G401.6 (cell line): Measurements from ENCODE around the gene ASTN1.

ENCODE experiments used
- FAIRE-seq: peaks from 2 replicates; lab custom pipeline; 2012; peaks lifted over from hg19 to GRCh38; lab: Jason Lieb, UNC

ASTN1 gene

DNA sequence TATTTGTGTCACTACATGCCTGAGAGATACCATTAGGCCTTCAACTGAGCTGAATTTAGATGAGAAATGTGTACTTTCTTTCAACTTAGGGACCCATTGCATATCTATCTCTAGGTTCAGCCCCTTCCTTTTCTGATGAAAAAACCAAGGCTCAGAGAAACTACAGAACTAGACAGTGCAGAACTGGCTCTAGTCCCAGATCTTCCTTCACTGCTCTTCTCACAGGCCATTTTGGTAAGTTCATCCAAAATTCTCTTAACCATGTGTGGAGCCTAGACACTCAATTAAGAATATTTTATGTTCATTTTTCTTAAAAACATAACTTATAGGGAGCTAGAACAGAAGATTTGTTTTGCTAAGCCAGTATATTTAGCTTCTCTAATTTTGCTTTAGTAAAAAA, 128.9 kb downstream of the ASTN1 start:
- FAIRE-seq: no peak

DNA sequence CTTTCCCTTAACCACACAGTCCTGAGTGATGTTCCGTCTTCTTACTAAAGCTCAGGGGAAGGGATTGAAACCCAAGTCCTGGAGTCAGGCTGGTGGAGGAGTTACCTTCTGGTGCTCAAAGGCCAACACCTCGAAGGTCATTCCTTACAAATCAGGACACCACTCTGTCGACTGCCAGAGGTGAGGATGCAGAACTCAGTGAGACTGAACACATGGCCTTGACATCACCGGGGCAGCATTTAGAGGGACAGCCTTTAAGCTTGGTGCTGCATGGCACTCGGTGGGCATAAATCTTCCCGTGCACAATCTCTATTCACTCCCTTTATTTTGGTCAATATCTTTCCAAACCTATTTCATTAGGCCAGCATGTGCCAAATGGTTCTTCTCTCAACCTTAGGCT, 130.9 kb downstream of the ASTN1 start:
- no peak for FAIRE-seq

DNA sequence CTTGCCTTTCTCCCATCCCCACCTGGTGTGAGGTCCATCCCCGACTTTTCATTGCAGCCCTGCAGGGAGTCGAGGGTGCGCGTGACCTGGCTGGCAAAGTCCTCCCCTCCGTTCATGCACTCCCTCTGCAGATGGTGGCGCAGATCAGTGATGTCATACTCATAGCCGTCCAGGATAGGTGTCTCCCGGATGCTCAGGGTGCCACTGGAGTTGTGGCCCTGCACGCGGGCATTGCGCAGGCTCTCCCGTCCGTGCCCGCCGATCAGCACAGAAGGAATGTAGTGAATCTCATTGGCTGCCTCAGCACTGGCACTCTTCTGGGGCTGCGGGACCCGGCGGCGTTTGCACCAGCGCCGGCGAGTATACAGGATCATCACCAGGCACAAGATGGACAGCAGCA, 132.1 kb downstream of the ASTN1 start:
- FAIRE-seq: no peak

DNA sequence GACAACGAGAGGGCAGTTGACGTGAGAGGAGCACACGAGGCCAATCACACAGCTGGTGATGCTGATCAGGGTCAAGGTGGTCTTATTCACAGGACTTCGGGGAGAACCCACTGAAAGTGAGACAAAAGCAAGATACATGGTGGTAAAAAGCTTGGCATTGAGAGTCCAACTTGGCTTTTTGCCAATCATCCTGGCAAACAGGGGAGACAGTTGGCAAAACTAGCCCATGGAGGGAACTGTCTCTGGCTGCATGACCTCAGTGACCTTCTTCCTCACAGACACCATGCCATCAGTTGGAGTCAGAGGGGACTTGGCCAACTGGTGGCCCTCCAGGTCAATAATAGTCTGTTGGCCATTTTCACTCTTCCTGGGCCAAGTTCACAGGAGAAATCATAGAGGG, 139.9 kb downstream of the ASTN1 start:
- FAIRE-seq: no peak

DNA sequence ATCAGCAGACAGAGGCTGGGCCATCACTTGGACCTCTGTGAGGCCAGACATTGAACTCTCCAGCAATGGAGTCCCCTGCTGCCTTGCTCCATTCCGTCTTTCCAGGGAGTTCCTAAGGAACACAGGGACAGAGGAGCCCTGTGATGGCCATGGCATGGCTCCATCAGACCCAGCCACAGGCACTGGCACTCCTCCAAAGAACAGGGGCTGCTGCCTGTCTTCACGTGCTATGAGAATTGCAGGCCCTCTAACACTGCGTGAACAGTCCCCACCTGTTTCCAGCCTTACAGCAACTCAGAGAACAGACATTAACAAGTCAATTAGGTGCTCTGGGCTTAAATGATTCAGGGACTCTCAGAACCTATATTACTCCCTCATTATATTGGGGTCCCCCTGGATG, 140.8 kb downstream of the ASTN1 start:
- FAIRE-seq: no peak

DNA sequence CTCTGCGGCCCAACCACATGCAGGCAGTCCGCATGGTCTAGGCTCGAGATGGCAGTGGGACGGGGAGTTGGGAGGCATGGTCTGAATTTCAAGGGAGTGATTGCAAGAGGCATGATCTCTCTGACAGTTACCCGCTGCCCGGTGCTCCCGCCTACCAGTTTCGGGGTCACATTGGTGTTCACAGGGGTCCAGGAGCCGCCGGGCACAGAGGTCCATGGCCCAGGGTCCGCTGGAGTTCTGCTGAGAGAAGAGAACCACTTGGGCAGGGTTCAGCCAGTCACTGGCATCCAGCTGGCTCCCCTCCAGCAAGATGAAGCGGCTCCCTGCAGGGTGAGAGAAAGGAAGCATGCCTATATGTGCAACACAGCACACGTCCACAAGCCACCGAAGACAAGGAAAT, 141.3 kb downstream of the ASTN1 start:
- no peak for FAIRE-seq

DNA sequence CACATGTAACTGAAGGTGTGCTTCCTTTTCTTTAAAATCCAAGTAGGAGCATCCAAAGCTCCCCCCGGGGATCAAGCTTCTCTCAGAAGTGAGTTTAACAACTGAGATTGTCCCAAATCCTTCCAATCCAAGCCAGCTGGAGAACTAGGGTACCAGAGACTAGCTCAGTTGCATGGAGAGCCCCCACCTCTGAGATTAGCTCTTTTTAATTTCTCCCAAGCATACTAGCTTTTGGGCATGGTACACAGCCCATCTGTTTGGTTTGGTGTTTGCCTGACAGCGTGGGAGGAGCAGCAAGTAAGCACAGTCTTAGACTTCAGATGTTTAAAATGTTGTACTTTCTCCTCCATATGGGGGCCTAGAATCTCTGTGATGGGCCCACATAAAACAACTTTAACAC, 142.8 kb downstream of the ASTN1 start:
- no peak for FAIRE-seq

DNA sequence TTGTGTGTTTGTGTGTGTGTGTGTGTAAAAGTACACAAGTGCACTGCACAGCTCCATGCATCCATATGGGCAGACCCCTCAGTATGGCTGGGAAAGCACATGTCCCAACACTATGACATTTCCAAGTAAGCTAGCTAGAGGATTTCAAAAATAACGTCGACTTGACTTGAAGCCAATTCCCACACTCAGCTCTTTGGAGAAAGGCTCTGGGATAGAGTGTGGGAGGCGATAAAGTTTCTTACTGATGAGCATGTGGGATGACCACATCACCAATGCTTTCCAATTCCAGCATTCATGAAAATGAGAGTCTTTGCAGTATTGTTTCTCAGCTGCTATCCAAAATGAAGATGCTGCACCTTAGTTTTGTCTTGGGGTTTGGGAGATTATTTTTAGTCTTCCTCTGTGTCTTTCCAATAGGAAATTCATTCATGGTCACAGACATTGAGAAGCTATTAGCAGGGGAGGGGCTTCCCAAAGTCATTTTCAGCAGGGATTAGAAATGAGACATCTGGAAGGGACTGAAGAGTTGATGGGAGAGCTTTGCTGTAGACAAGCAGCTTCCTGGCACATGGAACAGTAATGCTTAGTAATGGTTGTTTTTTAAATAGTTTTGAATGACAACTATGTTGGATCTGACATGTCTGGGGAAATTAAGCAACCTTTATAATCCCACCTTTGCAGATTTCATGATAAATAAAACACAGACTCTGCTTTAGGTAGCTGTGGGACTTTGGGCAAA, 143.5 kb downstream of the ASTN1 start:
- FAIRE-seq: no peak

DNA sequence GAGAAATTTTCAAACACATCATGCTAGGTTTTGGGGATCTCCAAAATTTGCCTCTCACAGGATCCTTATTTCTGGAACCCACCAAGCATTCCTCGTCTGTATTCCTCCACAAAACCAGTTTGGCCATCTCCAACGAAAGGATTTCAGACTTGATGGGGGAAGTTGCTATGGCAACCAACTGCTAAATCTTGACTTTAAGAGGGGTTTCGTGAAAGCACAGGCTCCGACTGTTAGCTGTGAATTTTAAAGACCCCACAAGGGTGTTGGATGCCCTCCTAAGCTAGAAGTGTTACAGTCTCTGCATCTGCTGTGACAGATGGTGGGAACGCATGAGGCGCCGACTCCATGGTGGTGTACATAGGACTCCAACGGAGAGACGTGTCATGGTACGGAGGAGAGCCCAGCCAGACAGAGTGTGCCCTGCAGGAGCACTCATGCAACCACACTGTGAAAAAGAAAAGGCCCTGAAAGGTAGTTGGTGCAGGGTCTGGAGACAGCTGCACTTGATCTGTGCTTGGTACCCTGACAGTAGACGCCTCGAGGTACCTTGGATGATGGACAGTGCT, 147.1 kb downstream of the ASTN1 start:
- FAIRE-seq: no peak

DNA sequence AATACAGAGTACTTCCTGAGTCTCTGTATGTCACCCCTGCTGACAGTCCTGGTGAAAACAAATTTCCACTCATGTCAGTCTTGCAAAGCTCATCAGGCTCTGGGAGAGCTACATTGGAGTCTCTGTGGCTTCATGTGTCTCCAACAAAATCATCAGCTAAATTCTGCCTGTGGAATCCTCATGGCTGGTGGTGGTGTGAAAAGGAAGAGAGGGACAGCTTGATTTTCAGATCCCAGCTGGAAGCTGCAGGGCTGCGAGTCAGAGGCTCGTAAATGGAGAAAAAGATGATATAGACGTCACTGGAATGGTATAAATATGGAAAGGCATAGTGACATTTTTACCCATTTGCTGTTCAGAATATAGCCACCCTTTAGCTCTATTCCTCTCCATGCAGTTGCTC, 150.2 kb downstream of the ASTN1 start:
- no peak for FAIRE-seq

DNA sequence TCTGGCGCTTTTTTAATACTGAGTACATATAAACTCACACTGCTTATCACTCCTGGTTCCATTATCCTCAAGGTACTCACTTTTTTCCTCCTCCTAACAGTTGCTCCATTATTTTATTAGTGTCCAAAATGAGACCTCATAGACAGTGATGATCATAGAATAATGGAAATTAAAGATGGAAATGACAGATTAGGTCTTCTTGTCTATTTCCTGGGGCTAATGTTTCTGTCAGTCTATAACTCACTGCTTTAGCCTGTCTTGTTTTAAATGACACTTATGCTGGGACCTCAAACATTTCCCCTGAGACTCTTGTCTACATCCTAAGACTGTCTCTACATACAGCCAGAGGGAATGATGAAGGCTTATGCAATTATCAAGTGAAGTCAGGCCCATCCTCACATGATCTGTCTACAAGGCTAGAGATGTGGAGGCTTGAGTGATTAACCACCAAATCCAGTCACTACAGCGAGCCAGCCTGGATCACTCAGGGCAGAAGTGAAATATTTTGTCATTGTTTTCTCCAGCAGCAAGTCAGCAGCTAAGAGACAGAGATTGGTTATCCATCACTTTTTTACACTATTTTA, 152.1 kb downstream of the ASTN1 start:
- no peak for FAIRE-seq

DNA sequence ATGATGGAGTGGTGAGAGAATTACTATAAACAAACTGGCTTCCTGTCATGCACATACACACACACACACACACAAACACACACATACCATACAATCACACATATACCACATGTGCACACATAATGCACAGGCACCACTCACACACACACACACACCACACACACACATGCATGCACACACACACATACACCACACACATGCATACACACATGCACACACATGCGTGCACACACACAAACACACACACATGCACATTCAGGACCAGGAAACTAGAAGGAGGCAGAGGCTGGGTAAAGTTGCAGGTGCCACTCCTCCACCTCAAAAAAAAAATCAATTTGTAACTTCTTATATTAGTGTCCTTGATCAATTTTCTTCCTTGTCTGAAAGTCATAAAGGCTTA, 153.0 kb downstream of the ASTN1 start:
- no peak for FAIRE-seq

DNA sequence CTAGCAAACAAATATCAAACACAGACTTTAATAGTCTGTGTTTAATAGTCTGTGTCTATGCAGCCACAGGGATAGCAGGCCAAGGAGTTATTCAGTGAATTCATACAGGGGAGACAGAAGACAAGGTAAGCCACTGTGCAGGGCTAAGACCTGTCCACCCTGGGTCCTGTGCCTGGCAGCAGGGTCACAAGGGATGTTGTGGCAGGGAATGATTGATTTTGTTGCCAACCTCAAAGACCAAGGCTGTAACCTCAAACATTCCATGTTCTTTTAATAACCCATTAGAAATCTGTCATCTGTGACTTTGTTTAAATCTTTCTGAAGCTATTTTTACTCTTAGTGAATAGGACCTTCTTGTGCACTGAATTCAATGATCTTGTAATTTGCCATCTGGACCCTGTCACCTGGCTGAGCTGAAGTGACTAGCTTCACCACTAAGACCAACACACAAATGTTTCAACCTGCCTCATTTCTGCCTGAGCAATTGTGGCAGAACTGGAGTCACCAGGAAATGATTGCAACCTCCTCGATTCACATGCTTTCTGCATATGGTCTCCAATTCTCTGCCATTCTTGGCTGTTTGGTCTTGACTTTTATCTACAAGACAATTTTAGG, 154.2 kb downstream of the ASTN1 start:
- no peak for FAIRE-seq

DNA sequence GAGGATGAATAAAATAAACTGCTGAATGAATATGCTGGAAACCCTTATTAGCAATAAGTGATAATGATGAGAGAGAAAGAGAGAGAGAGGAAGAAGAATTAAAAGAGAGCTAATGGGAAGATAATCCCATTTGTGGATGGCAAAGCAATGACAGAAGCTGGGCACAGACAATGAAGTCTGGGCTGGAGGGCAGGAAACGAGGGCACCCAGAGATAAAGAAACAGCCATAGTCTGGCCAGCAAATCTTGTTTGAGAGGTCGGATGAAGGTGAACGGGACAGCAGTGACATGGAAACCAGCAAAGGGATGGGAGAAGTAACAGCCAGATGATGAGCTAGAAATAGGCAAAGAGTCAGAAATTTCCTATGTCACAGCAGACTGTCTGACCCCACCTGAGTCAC, 155.9 kb downstream of the ASTN1 start:
- FAIRE-seq: no peak

DNA sequence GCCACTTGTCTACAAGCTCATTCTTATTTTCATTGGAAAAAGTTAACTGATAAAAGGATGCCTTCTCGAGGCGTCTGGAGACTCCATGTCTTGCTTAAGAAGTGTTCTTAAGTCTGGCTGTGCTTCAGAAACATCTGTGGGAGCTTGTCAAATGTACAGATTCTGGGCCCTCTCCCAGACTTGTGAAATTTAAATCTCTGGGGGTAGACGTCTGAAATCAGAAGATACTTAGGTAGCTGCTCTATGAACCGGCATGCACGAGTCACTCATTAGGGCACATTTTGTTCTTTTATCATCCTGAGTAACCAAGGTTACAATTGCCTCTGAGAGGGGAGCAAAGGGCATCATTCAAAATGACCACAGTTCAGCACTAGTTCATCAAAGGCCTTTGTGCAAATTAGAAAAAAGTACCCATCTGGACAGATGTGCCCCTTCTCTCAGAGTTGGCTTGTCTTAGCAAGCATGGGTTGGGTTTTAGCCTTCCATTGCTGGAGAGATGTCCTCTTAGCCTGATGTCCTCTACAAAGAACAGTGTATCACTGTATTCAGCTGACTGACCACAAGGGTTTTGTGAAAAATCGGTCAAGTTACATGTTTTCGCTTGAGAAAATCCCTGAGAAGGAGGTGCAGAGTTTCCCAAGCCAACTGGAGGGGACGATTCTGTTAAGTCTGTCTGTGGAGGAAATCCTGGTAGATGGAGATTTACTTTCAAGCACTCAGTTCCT, 156.9 kb downstream of the ASTN1 start:
- no peak for FAIRE-seq

DNA sequence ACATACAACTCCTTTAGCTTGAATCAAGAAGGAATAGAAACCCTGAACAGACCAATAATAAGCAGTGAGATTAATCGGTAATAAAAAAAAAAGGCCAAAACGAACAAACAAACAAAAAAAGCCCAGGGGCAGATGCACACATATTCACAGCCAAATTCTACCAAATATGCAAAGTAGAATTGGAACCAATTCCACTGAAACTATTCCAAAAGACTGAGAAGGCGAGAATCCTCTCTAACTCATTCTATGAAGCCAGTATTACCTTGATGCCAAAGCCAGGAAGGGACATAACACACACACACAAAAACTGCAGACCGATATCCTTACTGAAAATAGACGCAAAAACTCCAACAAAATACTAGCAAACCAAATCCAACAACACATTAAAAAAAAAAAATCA, 161.6 kb downstream of the ASTN1 start:
- no peak for FAIRE-seq

DNA sequence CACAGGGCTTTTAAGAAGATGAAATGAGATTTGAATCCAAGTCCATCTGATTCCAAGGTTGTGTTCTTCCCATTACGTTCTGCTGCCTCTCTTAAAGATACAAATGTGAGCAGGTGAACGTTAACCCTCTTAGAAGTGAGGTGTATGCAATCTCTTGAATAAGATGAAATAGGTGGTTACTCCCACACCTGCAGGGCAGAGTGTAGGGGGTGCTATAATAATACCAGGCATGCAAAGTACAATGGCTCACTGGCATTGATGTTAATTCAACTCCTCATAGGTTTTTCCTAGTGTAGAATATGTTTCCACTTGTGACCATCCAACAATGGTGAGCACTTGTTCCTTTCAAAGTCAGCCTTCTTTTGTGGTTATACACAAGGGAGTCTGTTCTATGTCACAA, 163.0 kb downstream of the ASTN1 start:
- no peak for FAIRE-seq

DNA sequence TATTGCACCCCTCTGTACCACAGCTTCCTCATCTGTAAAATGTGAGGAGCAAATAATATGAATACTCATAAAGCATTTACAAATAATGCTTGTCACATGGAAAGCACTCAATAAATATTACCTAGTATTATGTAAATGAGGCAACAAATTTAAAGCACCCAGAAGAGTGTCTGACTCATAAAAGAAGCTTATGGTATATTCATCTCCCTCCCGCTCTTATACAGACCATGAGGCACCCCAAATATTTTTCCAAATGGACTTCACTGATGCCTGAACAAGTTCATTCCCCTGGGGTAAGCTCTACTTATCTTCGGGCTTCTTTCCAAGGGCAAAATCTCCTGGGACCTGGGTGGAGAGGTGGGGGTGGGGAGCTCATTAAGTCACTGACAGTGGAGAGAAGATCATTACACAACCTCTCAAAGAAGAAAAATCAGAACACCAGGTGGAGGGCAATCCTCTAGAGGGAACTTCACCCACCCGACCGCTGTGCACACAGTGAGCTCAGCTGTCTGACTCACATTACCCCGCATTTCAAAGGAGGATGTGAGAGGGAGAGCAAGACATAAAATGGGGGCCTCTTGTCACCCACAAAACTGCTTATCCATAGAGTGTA, 166.2 kb downstream of the ASTN1 start:
- FAIRE-seq: no peak

DNA sequence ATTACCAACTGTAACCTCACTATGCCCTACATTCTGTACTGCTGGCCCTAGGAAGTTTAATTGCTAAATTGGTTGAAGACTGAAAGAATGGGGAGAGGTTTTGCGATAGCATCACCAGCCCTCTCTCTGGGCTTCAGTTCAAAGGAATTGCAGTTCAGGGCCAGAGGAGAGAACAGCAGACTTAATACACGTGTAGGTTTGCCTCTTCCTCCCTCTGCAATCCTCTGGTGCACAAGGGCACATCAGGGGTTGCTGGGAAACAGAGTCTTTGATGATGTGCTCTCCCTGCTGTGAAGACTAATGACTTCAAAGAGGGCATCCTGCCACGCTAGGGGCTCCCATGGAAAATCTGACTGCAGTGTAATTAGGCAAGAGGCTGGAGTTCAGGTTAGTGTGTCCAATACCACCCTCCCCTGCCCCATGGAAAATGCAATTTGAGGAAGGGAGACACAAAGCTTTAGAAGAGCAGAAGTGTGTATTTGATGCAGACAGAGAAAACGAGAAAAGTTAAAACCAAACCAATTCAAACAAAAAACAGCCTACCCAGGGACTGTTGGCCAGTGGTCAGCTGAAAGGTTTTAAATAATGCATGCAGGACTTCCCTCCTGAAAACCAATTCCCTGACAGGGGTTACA, 167.9 kb downstream of the ASTN1 start:
- FAIRE-seq: no peak

DNA sequence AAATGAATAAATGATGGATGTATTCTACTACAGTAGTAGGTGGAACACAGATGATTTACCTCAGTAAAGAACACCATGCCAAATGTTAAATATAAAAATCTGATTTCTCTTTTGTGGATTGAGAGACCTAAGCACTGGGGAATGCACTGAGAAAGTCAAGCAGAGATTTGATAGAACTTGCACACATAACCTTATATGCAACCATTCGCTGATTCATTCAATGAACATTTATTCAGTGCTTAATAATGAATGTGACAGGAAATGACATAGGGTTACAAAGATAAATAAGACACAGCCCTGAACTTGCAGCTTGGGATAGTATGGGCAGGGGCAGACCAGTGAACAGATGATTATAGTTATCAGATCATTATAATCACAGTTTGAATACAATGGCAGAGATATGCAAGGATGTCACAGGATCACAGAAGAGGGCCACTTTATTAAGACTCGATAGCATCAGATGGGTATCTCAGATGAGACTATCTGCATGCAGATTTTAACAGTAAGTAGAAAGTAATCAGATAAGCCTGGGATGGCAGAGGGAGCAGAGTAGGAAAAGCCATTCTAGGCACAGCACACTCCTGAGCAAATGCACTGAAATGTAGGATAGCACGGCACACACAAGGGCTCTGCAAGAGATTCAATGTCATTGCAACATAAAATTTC, 169.4 kb downstream of the ASTN1 start:
- no peak for FAIRE-seq

DNA sequence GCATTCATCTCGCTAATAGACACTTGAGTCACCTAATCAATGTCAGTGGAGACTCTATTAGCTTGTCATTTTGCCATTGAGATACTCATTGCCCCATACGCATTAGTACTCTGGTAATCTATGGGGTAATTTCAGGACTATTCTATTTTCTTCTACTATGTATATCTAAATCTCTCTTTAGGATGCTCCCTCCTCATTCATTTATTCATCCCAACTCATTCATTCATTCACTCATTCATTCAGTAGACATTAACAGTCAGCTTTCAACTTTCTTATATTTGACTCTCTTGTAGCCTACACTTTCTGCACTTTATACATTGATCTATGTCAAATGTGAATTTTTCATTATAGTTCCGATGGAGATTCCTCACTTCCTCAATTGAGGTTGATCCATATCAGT, 170.9 kb downstream of the ASTN1 start:
- FAIRE-seq: no peak

DNA sequence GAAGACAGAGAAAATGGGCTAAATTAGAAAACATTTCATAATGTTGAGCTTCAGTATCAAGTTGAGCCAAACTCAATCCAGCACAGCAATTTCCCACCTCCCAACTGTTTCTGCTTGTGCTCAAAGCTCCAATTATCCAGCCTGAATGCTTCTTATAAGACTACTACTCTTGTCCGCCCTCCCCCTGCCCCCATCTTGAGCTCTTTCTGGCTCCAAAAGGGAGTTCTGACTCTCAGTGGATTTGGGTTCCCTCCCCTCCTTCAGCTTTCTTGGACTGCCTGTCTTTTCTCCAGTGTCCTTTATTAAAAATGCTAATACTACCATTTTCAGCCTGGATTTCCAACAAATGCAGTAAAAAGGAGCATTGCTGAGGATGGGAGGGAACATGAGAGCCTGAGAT, 174.8 kb downstream of the ASTN1 start:
- no peak for FAIRE-seq
